ENCODE results near the gene OR9Q1.

OR9Q1 gene

GRCh38 chr11:58046231-58046630 lies 22.6 kb downstream of the OR9Q1 start:
- no peak for TF ChIP-seq ZNF610 (tag by site-specific recombination; IDR thresholded peaks at IDR 0.05; ENCODE audit: borderline replicate concordance)
- no peak for TF ChIP-seq ZNF155 (tag by site-specific recombination; IDR thresholded peaks at IDR 0.05)
- no peak for TF ChIP-seq MEIS1 (CRISPR knock-in tag; IDR thresholded peaks at IDR 0.05; ENCODE audit: borderline replicate concordance)
- Histone ChIP-seq H3K9me3 (ENCODE audit: control insufficient read depth, insufficient read depth, low read depth, low read length) (no peaks in the 10 kb centered on the region), H3K4me3 (ENCODE audit: low read depth, low read length) (no peak overlapping the region), H3K4me1 (ENCODE audit: control insufficient read depth, insufficient read depth, low read length) (no peaks in the 10 kb centered on the region), H3K36me3 (ENCODE audit: control insufficient read depth in 2 of 2, insufficient read depth in 1 of 2, low read length in 2 of 2) (no peaks in the 10 kb centered on the region), H3K27ac (ENCODE audit: extremely low read depth, low read depth, low read length) (no peak overlapping the region)
- ChIA-PET CTCF (interaction anchor here (0.6 kb wide), 1 partner anchor 700 kb away, joined by 5 read pairs; no protein-coding TSS in a partner anchor), POLR2A (no interaction called here)

GRCh38 chr11:58047818-58048217 lies 24.1 kb downstream of the OR9Q1 start:
- CTCF ChIA-PET, result no interaction called here
- TF ChIP-seq ZNF175 (tag by site-specific recombination; IDR thresholded peaks at IDR 0.05) (no peak), ZNF626 (tag by site-specific recombination; IDR thresholded peaks at IDR 0.05) (no peak), ZBTB21 (tag by site-specific recombination; IDR thresholded peaks at IDR 0.05) (no peak), ZNF555 (tag by site-specific recombination; conservative IDR thresholded peaks at IDR 0.05) (no peak), SETDB1 (IDR thresholded peaks at IDR 0.05; ENCODE audit: insufficient read length, low read length) (no peak), ZNF18 (tag by site-specific recombination; IDR thresholded peaks at IDR 0.05) (no peak), ZNF184 (tag by site-specific recombination; IDR thresholded peaks at IDR 0.05) (no peak)
- Histone ChIP-seq H3K9me3 (ENCODE audit: control insufficient read depth, insufficient read depth, low read depth, low read length) (no peaks in the 10 kb centered on the region), H3K36me3 (ENCODE audit: control insufficient read depth in 2 of 2, insufficient read depth in 1 of 2, low read length in 2 of 2) (no peaks in the 10 kb centered on the region), H3K27ac (ENCODE audit: extremely low read depth, low read depth, low read length) (no peak overlapping the region), H3K4me3 (ENCODE audit: low read depth, low read length) (no peak overlapping the region), H3K4me1 (ENCODE audit: control insufficient read depth, insufficient read depth, low read length) (no peaks in the 10 kb centered on the region)
- POLR2A ChIA-PET, result no interaction called here

- POLR2A ChIA-PET, result no interaction called here
- CTCF ChIA-PET, result no interaction called here
- TF ChIP-seq ZNF830 (tag by site-specific recombination; IDR thresholded peaks at IDR 0.05; ENCODE audit: low read depth) (no peak), ZNF239 (tag by site-specific recombination; IDR thresholded peaks at IDR 0.05) (no peak), ZNF560 (tag by site-specific recombination; IDR thresholded peaks at IDR 0.05; ENCODE audit: borderline replicate concordance) (no peak)
- no peaks in the 10 kb centered on the region for H3K9me3 ChIP-seq (ENCODE audit: control insufficient read depth, insufficient read depth, low read depth, low read length)
- no peak overlapping the region for H3K4me3 ChIP-seq (ENCODE audit: low read depth, low read length)
- no peaks in the 10 kb centered on the region for H3K36me3 ChIP-seq (ENCODE audit: control insufficient read depth in 2 of 2, insufficient read depth in 1 of 2, low read length in 2 of 2)
- H3K27ac ChIP-seq (ENCODE audit: extremely low read depth, low read depth, low read length), result no peak overlapping the region
- H3K4me1 ChIP-seq (ENCODE audit: control insufficient read depth, insufficient read depth, low read length), result no peaks in the 10 kb centered on the region
Measured at GRCh38 chr11:58055806-58056401, 32.2 kb downstream of the OR9Q1 start.

- Histone ChIP-seq H3K27ac (ENCODE audit: extremely low read depth, low read depth, low read length) (no peak overlapping the region), H3K4me3 (ENCODE audit: low read depth, low read length) (no peak overlapping the region), H3K4me1 (ENCODE audit: control insufficient read depth, insufficient read depth, low read length) (no peaks in the 10 kb centered on the region), H3K9me3 (ENCODE audit: control insufficient read depth, insufficient read depth, low read depth, low read length) (no peaks in the 10 kb centered on the region), H3K36me3 (ENCODE audit: control insufficient read depth in 2 of 2, insufficient read depth in 1 of 2, low read length in 2 of 2) (no peaks in the 10 kb centered on the region)
- POLR2A ChIA-PET, result no interaction called here
- CTCF ChIA-PET, result no interaction called here
- TF ChIP-seq, protein P1, sequence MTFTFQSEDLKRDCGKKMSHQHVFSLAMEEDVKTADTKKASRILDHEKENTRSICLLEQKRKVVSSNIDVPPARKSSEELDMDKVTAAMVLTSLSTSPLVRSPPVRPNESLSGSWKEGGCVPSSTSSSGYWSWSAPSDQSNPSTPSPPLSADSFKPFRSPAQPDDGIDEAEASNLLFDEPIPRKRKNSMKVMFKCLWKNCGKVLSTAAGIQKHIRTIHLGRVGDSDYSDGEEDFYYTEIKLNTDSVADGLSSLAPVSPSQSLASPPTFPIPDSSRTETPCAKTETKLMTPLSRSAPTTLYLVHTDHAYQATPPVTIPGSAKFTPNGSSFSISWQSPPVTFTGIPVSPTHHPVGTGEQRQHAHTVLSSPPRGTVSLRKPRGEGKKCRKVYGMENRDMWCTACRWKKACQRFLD (tag by site-specific recombination; IDR thresholded peaks at IDR 0.05), result no peak
- TF ChIP-seq ZNF184 (tag by site-specific recombination; IDR thresholded peaks at IDR 0.05), result no peak
- no peak for TF ChIP-seq ZNF24 (tag by site-specific recombination; IDR thresholded peaks at IDR 0.05)
- no peak for TF ChIP-seq KLF1 (tag by site-specific recombination; IDR thresholded peaks at IDR 0.05)
- TF ChIP-seq ZEB2 (tag by site-specific recombination; IDR thresholded peaks at IDR 0.05), result no peak
- no peak for TF ChIP-seq ZNF362 (tag by site-specific recombination; IDR thresholded peaks at IDR 0.05)
- TF ChIP-seq TCF7L2 (IDR thresholded peaks at IDR 0.05; ENCODE audit: borderline replicate concordance, low read depth, low read length), result no peak
- TF ChIP-seq OSR2 (tag by site-specific recombination; IDR thresholded peaks at IDR 0.05), result no peak
- TF ChIP-seq ZNF138 (tag by site-specific recombination; IDR thresholded peaks at IDR 0.05; ENCODE audit: borderline replicate concordance), result no peak
Measured at GRCh38 chr11:58057481-58057880, 33.8 kb downstream of the OR9Q1 start.
